Activated CD4-positive, CD25-positive, alpha-beta regulatory T cell treated with anti-CD3 and anti-CD28 coated beads, Interleukin-2, amount 50 U/mL, for 16 hours (primary cell): ENCODE measurements around the gene ORMDL3.
"Not testable (repeated sequence)": the region's sequence is repeated elsewhere in the genome, so short reads cannot be mapped to it uniquely, and the experiment has no call there.

Experiments
- DNase-seq: peaks from one replicate; pipeline ENCODE4 v3.0.0-alpha.2; 2020; ENCODE audit warnings: low read depth, low spot score

ORMDL3 gene

DNA sequence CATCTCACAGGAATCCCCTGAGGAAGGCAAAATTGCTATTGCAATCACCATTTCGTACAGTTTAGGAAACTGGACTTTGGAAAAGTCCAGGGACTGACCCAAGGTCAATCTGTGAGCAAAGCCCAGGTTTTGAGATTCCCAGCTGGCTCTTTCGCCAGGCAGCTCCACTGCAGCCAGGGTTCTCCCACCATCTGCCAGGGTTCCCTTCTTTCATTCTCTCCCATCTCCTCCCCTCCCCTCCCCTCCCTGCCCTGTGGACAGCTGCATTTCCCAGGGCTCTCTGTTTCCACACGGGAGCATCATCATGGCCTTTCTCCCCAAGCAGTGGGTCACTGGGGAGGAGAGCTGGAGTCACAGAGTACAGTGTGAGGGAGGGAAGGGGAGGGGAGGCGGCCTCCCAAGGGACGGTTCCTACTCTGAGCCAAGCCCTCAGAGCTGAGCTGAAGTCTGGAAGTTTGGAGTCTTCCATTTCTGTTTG, 23.5 kb upstream of the ORMDL3 start:
- DNase-seq = no peak

DNA sequence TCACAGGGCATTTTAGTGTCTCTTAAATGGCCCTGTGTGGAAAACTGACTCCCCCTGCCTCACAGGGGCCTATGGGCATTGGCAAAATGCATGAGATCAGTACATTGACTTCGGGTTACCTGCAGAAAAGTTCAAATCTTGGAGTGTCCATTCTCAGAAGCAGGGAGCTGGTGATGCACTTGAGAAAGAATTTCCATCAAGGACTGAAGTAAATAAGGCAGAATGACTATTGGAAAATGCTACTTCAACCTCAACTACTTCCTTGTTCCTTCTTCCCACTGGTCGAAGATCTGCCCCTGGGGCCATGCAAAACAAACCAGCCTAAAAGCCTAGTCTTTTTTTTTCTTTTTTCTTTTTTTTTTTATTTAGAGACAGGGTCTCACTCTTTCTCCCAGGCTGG, 21.6 kb upstream of the ORMDL3 start:
- DNase-seq = no peak

DNA sequence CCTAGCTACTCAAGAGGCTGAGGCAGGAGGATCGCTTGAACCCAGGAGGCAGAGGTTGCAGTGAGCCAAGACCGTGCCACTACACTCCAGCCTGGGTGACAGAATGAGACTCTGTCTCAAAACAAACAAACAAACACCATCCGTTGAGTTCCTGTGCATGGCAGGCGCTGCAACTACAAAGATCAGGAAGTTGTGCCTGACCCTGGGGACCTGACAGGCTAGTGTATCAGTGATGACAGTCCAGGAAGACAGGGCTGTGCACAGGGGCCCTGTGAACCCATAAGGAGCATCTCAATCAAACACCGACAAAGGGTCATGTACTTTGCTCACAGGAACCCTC, 21.1 kb upstream of the ORMDL3 start:
- not testable (repeated sequence) for DNase-seq

GRCh38 chr17:39946551-39947330, 19.3 kb upstream of the ORMDL3 start:
- DNase-seq = no peak

DNA sequence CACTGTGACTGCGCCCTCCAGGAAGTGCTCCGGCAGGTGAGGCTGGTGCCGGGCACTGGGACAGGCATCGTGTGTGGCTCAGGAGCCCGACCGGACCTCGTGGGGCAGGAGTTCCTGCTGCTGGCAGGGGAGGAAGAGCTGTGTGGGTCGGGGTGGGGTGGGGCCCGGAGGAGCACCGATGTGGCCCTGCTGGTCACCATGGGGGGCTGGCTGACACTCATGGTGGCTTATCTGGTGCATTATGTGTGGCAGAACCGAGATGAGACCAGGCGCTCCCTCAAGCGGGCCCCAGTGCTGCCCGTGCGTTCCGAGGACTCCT, 17.0 kb upstream of the ORMDL3 start:
- DNase-seq = no peak

GRCh38 chr17:39943702-39944392, 16.4 kb upstream of the ORMDL3 start:
- DNase-seq = no peak

DNA sequence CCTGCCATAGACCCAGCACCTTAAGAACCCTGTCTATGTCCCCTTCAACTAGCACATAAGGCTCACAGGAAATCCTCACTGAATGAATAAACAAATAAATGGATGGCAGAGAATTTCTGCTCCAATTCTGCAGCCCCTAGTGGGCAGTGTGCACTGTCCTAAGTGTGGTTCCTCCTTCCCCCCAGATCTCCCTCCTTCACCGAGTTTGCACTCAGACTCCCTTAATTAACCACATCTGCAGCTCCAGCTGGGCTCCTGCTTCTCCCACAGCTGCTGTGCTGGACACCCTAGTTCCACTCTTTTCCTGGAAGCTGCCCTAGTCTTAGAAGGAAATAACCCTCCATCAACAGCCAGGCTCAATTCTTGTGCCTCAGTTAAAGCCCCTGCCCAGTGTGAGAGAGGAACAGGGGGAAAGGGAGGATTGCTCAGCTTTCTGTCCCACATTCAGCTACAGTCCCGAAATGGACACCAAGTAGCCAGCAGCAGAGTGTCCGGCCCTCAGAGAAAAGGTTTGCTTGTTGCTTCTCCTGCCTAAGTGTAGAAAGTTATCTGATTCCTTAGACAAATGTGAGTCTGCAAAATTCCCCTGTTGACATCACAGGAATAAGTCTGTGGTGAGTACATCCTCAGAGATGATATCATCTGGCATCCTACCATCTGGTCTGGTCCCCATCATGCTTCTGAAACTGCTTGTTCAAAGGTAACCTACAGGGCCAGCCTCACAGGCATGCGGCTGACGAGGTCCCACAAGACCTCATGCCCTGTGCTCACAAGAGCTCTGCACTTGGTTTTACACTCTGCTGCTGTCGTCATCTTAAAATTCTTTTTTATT, 12.4 kb upstream of the ORMDL3 start:
- no peak for DNase-seq

GRCh38 chr17:39939106-39939505, 11.7 kb upstream of the ORMDL3 start:
- no peak for DNase-seq

- no peak for DNase-seq
Measured at GRCh38 chr17:39938140-39938869, 10.9 kb upstream of the ORMDL3 start.

DNA sequence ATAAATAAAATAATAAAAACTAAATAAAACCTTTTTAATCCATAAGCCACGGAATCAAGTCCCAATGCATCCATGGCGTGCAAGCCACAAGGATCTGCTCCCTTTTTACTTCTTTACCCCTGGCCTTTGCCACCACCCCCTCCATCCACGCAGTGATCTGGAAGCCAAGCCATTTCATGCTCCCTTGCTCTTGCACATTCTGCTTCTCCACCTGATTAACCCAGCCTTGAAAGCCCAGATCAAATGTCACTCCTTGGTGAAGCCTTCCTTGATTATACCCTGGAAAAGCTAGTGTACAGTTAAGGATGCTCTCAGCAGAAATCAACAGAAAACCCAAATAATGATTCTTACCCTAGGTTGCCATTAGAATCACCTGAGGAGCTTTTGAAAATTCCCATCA, 10.0 kb upstream of the ORMDL3 start:
- no peak for DNase-seq

DNA sequence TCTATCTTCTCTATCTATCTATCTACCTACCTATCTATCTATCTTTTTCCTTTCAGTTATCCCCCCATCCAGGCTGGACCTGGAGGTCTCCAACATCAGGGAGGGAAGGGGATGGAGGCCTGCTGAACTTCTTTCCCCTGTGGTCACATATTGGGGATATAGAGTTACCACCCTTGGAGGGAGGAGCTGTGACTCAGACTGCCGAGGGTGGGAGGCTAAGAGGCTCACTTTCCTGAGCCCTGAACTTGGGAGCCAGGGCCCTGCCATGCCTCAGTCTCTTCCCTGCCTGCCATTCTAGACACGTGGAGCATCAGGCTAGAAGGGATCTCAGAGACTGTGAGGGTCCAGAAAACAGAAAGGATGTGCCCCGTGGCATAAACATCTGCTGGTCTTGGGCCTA, 8.5 kb upstream of the ORMDL3 start:
- DNase-seq = no peak

DNA sequence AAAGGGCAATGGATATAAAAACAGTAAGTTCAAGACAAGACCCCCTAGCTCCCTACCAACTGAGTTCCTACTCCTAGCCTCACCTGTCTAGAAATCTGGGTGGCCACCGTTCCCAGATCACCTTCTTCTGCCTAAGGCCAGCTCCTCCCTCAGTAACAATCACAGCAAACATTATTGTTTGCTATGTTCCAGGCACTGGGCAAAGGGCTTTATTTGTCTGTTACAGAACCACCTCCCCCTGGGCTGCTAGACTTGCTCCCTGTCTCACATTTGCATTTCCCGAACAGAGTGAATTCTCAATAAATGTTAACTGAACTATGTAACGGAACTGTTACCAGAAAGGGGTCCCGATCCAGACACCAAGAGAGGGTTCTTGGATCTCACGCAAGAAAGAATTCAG, 6.9 kb upstream of the ORMDL3 start:
- DNase-seq = no peak

DNA sequence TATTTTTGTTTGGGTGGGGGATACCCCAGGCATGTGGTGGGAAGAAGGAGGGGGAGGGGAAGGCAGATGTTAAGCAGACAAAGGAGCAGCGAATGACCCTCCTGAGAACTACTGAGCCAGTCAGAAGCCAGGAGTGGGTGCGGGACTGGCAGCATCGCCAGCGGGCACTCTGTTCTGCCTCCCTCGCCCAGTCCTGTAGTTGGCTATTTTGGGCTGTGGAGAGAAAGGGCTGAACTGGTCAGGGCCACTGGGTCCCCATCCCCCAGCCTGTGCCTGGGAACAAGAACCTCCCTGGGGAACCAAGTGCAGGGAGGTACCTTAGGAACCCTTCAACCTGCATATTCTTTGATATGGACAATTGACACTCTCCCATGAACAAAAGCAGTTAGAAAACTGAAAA, 6.5 kb upstream of the ORMDL3 start:
- no peak for DNase-seq

GRCh38 chr17:39929646-39930407, 2.4 kb upstream of the ORMDL3 start:
- DNase-seq = no peak

- DNase-seq = no peak
Measured at GRCh38 chr17:39928858-39929645, 1.7 kb upstream of the ORMDL3 start.

DNA sequence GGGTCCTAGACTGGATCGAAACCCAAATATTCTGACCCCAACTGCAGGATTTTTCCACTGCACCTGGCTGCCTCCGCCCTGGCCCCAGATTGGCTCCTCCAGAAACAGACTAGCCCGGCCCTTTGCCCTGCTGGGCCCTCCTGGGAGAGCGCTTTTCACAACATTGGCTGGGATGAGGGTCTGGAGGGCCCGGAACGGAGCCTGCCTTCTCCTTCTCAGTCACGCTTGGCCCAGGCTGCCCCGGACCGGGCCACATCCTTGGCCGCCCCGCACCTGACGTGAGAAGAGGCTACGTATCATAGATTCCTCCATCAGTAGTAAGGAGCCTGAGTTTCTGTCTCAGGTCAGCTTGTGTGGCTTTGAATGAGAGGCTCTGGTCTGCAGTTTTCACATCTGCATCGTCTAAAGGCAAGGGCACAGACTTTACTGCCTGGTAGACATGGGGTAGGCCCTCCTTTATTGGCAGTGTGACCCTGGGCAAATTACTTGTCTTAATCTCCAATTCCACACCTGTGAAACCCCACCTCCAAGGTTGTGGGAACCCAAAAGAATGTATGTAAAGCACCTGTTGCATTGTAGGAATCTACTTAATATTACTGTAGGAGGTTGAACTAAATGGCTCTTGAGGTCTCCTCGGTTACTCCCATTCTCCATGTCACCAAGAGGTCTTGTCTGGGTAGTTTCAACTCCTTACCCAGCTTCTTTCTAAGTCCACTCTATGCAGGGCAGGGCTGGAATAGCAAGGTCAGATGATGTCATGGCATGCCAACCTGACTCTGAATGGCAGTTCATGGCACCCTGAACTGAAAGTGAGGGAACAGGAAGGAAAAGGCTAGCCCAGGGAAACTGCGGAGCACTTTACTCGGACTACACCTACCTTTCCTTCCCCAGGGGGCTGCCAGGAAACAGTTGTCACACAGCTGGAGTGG, 792 bp upstream of the ORMDL3 start:
- DNase-seq = no peak

DNA sequence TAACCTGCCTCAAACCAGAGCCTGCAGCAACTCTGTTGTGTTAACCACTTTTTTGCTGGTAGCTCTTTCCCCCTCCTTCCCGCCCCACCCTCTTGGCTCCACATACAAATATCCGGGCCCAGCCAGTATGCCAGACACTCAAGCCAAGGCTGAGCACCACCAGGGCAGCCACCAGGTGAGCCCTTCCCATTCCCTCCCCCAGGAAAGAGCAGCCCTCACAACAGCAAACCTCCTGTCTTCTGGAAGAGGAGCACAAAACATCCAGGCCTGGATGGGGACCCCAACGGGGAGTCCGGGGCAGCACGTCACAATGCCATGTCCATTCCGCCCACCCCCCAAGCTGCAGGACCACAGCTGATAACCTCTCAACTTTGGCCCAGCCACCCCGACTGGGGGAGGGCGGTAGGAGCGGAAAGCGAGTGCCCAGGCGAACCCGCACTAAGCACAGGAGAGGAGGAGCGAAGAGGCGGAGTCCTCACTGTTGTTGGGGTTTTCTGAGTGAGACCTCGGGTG, 757 bp downstream of the ORMDL3 start:
- DNase-seq = peak; percentile 42

DNA sequence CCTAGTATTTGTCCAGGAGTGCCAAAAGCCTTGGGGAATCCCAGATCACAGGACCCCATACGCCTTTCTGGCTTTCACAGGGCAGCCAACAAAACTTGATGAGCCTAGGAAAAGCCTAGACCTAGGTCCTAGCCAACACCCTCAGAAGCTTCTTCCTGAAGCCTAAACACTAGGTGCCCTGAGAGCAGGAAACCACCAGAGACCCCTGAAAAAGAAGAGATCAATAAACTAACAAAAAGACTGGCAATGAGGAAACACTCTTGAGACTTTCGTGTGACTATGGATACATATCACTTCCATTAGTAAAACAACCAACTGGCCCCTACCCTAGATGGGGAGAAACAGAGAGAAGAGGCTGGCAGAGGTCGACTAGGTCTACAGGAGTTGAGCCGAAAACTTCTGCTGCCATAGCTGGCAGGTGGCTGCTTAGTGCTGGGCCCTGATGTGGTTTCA, 1.2 kb downstream of the ORMDL3 start:
- no peak for DNase-seq
